Endothelial cell of umbilical vein (primary cell): ENCODE data around the gene ACTR1A. TPM values are rescaled to one million over a fixed set of nuclear protein-coding genes. Genes with fewer than 3 reads are reported as not detected.
"Not testable (repeated sequence)": the region's sequence is repeated elsewhere in the genome, so short reads cannot be mapped to it uniquely, and the experiment has no call there.

ENCODE experiments used
- BruUV-seq: library from RNA; stranded (reverse); fragments of 400-500 nt; replicated peaks from 2 replicates; lab custom pipeline; 2021; lab: Mats Ljungman, UMichigan
- CTCF ChIA-PET: fragments of 300-600, 350-600 bp; sonication (Branson Sonifier 250); formaldehyde crosslinking; loops from one replicate; lab custom pipeline; 2021; ENCODE audit warnings: antibody characterized with exemption, inconsistent platforms; lab: Charles Lee
- POLR2A ChIA-PET: fragments of 300-600, 350-600 bp; sonication (Branson Sonifier 250); formaldehyde crosslinking; loops from one replicate; lab custom pipeline; 2021; ENCODE audit warnings: antibody characterized with exemption, inconsistent platforms; lab: Charles Lee
- DNase-seq: peaks from one replicate; pipeline ENCODE4 v3.0.0-alpha.2; 2011; ENCODE audit warnings: low read depth, low spot score
- FAIRE-seq: peaks from 2 replicates; lab custom pipeline; 2011; peaks lifted over from hg19 to GRCh38; lab: Jason Lieb, UNC
- H2AFZ ChIP-seq: 2 replicates; pipeline ENCODE4 v1.6.0; 2012; ENCODE audit warnings: low read depth, low read length, control low read depth, inconsistent platforms
- H3K27ac ChIP-seq: 2 replicates; pipeline ENCODE4 v1.5.1; 2011; ENCODE audit warnings: low read depth, mild to moderate bottlenecking, control low read depth, low read length, moderate library complexity; ENCODE audit not compliant: insufficient read depth
- H3K27me3 ChIP-seq, 2 experiments: 2 replicates each; pipeline versions ENCODE4 v1.6.0 to v1.6.1; 2011; ENCODE audit warnings: low read length in 2 of 2, mixed read lengths in 1 of 2; ENCODE audit not compliant: control insufficient read depth in 2 of 2, insufficient read depth in 2 of 2
- H3K36me3 ChIP-seq, 2 experiments: 2 replicates in 1 of 2; 3 replicates in 1 of 2; pipeline ENCODE4 v1.5.1; 2011; ENCODE audit warnings: low read length in 2 of 2, mild to moderate bottlenecking in 1 of 2, moderate library complexity in 1 of 2; ENCODE audit not compliant: control insufficient read depth in 2 of 2, insufficient read depth in 2 of 2; ENCODE audit errors: extremely low read depth in 1 of 2
- H3K4me1 ChIP-seq: 3 replicates; pipeline ENCODE4 v1.5.1; 2011; ENCODE audit warnings: mild to moderate bottlenecking, low read length; ENCODE audit not compliant: control insufficient read depth, insufficient read depth; ENCODE audit errors: extremely low read depth
- H3K4me2 ChIP-seq: 2 replicates; pipeline ENCODE4 v1.6.1; 2011; ENCODE audit warnings: low read length, control low read depth, mixed read lengths; ENCODE audit not compliant: insufficient read depth
- H3K4me3 ChIP-seq, 3 experiments: fragments of 200-600 bp in 1 of 3; sonication (generic), shearing (Covaris generic) in 1 of 3; replicated peaks in 1 of 3; 2 replicates each; pipeline ENCODE4 v1.5.1; 2011 to 2016; ENCODE audit warnings: control low read depth in 3 of 3, low read length in 3 of 3, mild to moderate bottlenecking in 2 of 3, inconsistent platforms in 1 of 3, low read depth in 1 of 3, moderate library complexity in 1 of 3; ENCODE audit not compliant: insufficient read depth in 1 of 3
- H3K79me2 ChIP-seq: 2 replicates; pipeline ENCODE4 v1.6.0; 2012; ENCODE audit warnings: low read length, inconsistent platforms; ENCODE audit not compliant: control insufficient read depth, insufficient read depth
- H3K9ac ChIP-seq: replicated peaks from 2 replicates; pipeline ENCODE3; 2011; ENCODE audit warnings: low read length, control low read depth; ENCODE audit not compliant: insufficient read depth; ENCODE audit errors: extremely low read depth
- H3K9me1 ChIP-seq: replicated peaks from 3 replicates; pipeline ENCODE4 v1.6.0; 2011; ENCODE audit warnings: mild to moderate bottlenecking, low read length; ENCODE audit not compliant: control insufficient read depth, insufficient read depth; ENCODE audit errors: extremely low read depth
- H3K9me3 ChIP-seq: replicated peaks from 2 replicates; pipeline ENCODE4 v1.5.1; 2012; ENCODE audit warnings: low read length, inconsistent platforms; ENCODE audit not compliant: control insufficient read depth, insufficient read depth
- H4K20me1 ChIP-seq: replicated peaks from 2 replicates; pipeline ENCODE3; 2011; ENCODE audit warnings: mild to moderate bottlenecking, low read length; ENCODE audit not compliant: control insufficient read depth, insufficient read depth; ENCODE audit errors: extremely low read depth
- CTCF ChIP-seq, 2 donors: IDR thresholded peaks; 1 replicate in 1 of 2; 2 replicates in 1 of 2; pipeline ENCODE4 v1.5.1; 2011; ENCODE audit warnings: low read length in 2 of 2, mild to moderate bottlenecking in 2 of 2, moderate library complexity in 2 of 2, control low read depth in 1 of 2, inconsistent platforms in 1 of 2, low read depth in 1 of 2; ENCODE audit not compliant: insufficient read depth in 1 of 2; ENCODE audit errors: extremely low read depth in 1 of 2
- EZH2 ChIP-seq: IDR thresholded peaks from 2 replicates; pipeline ENCODE4 v1.6.1; 2012; ENCODE audit warnings: borderline replicate concordance, low read depth, mild to moderate bottlenecking, moderate library complexity, low read length, inconsistent platforms; ENCODE audit not compliant: severe bottlenecking
- FOS ChIP-seq: IDR thresholded peaks from 2 replicates; pipeline ENCODE4 v1.6.1; 2011; ENCODE audit warnings: mild to moderate bottlenecking, low read length, moderate library complexity, borderline replicate concordance; ENCODE audit not compliant: insufficient read depth
- GATA2 ChIP-seq: IDR thresholded peaks from 2 replicates; pipeline ENCODE4 v1.7.0; 2011; ENCODE audit warnings: low read depth, mild to moderate bottlenecking, moderate library complexity, mixed read lengths, low read length; ENCODE audit not compliant: insufficient read length, insufficient read depth
- JUN ChIP-seq: IDR thresholded peaks from 2 replicates; pipeline ENCODE4 v1.6.1; 2011; ENCODE audit warnings: borderline replicate concordance, low read depth; ENCODE audit not compliant: insufficient read length, insufficient read depth
- MAX ChIP-seq: IDR thresholded peaks from 2 replicates; pipeline ENCODE4 v1.6.1; 2011; ENCODE audit not compliant: insufficient read depth, insufficient read length
- MYC ChIP-seq: IDR thresholded peaks from one replicate; pipeline ENCODE4 v1.6.1; 2011; ENCODE audit warnings: mild to moderate bottlenecking, low read depth, low read length
- POLR2A ChIP-seq: IDR thresholded peaks from 2 replicates; pipeline ENCODE4 v1.6.1; 2012; ENCODE audit warnings: low read depth, mild to moderate bottlenecking, control low read depth, low read length
- POLR2AphosphoS5 ChIP-seq: IDR thresholded peaks from 2 replicates; pipeline ENCODE4 v1.6.1; 2012; ENCODE audit warnings: low read depth, mild to moderate bottlenecking, control low read depth, low read length, moderate library complexity; ENCODE audit not compliant: insufficient read depth
- dilution Hi-C: fragments of 300-500 bp; cut with MboI; formaldehyde crosslinking; loops from one replicate; pipeline ENCODE4 v1.15.0; 2019; ENCODE audit warnings: low sequenced_read_pairs; ENCODE audit not compliant: extremely low pct_ligation_motif_present
- intact Hi-C: fragments of 100-400 bp; cut with micrococcal nuclease; formaldehyde crosslinking; loops from one replicate; pipeline ENCODE4 v1.10.0; 2022
- polyA plus RNA-seq, 4 experiments: library from polyadenylated mRNA; depleted of rRNA in 3 of 4; stranded (reverse) in 3 of 4; unstranded in 1 of 4; fragments of >200 nt; gene quantifications; 2 replicates each; pipeline versions ENCODE4 v1.2.1 to v1.2.3, GENCODE V29; 2011 to 2012; ENCODE audit warnings: missing spikeins in 1 of 4
- total RNA-seq: library from RNA; stranded (reverse); gene quantifications from 2 replicates; pipeline ENCODE4 v1.2.3, GENCODE V29; 2021

The ACTR1A gene
- total and polyA plus RNA-seq, 2 donors (not counting 3 experiments of a cell fraction or from before 2014, with no cell fraction given), result 155 to 164 TPM

- intact Hi-C loops (no loop called here), dilution Hi-C loops (no loop called here)
- Histone ChIP-seq H3K36me3 (peaks cover 0 to 2% of the 10 kb centered on the region in 2 experiments), H3K4me3 (no peak overlapping the region), H3K27ac (no peak overlapping the region), H2AFZ (no peak overlapping the region), H3K4me1 (no peaks in the 10 kb centered on the region), H3K9ac (no peak overlapping the region), H3K27me3 (no peaks in the 10 kb centered on the region), H3K79me2 (no peaks in the 10 kb centered on the region), H3K9me3 (no peaks in the 10 kb centered on the region), H3K4me2 (no peak overlapping the region), H3K9me1 (no peaks in the 10 kb centered on the region), H4K20me1 (no peaks in the 10 kb centered on the region)
- BruUV-seq, result no TSS peak
- FAIRE-seq, result no peak
- CTCF ChIA-PET, result interaction anchor here (0.9 to 1.0 kb wide), 2 partner anchors 10 to 31 kb away, joined by 3 to 4 read pairs; partner anchors contain the start of gene SUFU
- no peak for TF ChIP-seq FOS
- no peak for TF ChIP-seq MYC
- TF ChIP-seq POLR2A, result no peak
- TF ChIP-seq GATA2, result no peak
- no peak for TF ChIP-seq MAX
- TF ChIP-seq JUN, result no peak
- no peak for TF ChIP-seq POLR2AphosphoS5
- TF ChIP-seq EZH2, result no peak
- TF ChIP-seq CTCF (IDR thresholded peaks at IDR 0.05; ENCODE audit: extremely low read depth in 1 of 2, insufficient read depth in 1 of 2, low read depth in 1 of 2, low read length in 2 of 2), result no peak
- DNase-seq, result no peak
- POLR2A ChIA-PET, result no interaction called here
Observed at GRCh38 chr10:102535481-102536147, 33.1 kb upstream of the ACTR1A start.

DNA sequence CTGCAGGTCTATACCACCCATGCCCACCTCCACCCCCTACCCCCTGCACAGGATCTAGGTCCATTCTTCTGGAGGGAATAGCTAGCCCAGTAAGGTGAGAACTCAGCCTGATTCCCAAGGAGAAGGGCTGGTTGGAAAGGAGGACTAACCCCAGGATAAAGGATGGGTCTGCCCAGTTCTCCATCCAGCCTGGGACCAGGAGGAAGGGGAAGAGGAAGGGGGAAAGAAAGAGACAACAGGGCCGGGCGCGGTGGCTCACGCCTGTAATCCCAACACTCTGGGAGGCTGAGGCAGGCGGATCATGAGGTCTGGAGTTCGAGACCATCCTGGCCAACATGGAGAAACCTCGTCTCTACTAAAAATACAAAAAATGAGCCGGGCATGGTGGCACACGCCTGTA is 32.5 kb upstream of the ACTR1A start:
- H3K27ac ChIP-seq, H3K9me3 ChIP-seq, H3K27me3 ChIP-seq, H3K4me3 ChIP-seq, H3K79me2 ChIP-seq, H3K36me3 ChIP-seq, H2AFZ ChIP-seq, POLR2A ChIA-PET, BruUV-seq, H3K4me2 ChIP-seq, H4K20me1 ChIP-seq, H3K9ac ChIP-seq, FAIRE-seq, dilution Hi-C loops, H3K4me1 ChIP-seq, intact Hi-C loops, DNase-seq, H3K9me1 ChIP-seq: not testable (repeated sequence)
- CTCF ChIA-PET, result interaction anchor here (0.9 to 1.0 kb wide), 2 partner anchors 11 to 31 kb away, joined by 3 to 4 read pairs; partner anchors contain the start of gene SUFU
